Measurements from ENCODE around the gene NUDCD2.
"Not testable (repeated sequence)": the region's sequence is repeated elsewhere in the genome, so short reads cannot be mapped to it uniquely, and the experiment has no call there.

- TF ChIP-seq CTCF, POLR2AphosphoS5 (IDR thresholded peaks at IDR 0.05): not testable (repeated sequence)
Measured at GRCh38 chr5:163415673-163416072, 44.2 kb downstream of the NUDCD2 start.
